OCI-LY7 (cell line): ENCODE measurements around the gene TM7SF3.
"Not testable (repeated sequence)": the region's sequence is repeated elsewhere in the genome, so short reads cannot be mapped to it uniquely, and the experiment has no call there.

Experiments used
- EZH2phosphoT487 ChIP-seq: fragments of 200-600 bp; sonication (generic); IDR thresholded peaks from 2 replicates; pipeline ENCODE4 v1.6.1; 2018; ENCODE audit warnings: low read depth, borderline replicate concordance, mild to moderate bottlenecking, mixed run types, antibody characterized with exemption, low read length, moderate library complexity, mixed read lengths
- TF ChIP-seq, protein P1 (sequence below): fragments of 200-600 bp; sonication (generic); conservative IDR thresholded peaks from 2 replicates; pipeline ENCODE4 v1.5.1; 2014; ENCODE audit warnings: mild to moderate bottlenecking, antibody characterized with exemption, low read length, moderate library complexity, mixed read lengths

DNA sequence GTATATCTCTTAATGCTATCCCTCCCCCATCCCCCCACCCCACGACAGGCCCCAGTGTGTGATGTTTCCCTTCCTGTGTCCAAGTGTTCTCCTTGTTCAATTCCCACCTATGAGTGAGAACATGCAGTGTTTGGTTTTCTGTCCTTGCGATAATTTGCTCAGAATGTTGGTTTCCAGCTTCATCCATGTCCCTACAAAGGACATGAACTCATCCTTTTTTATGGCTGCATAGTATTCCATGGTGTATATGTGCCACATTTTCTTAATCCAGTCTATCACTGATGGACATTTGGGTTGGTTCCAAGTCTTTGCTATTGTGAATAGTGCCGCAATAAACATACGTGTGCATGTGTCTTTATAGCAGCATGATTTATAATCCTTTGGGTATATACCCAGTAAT, 26.5 kb upstream of the TM7SF3 start:
- TF ChIP-seq, protein P1, sequence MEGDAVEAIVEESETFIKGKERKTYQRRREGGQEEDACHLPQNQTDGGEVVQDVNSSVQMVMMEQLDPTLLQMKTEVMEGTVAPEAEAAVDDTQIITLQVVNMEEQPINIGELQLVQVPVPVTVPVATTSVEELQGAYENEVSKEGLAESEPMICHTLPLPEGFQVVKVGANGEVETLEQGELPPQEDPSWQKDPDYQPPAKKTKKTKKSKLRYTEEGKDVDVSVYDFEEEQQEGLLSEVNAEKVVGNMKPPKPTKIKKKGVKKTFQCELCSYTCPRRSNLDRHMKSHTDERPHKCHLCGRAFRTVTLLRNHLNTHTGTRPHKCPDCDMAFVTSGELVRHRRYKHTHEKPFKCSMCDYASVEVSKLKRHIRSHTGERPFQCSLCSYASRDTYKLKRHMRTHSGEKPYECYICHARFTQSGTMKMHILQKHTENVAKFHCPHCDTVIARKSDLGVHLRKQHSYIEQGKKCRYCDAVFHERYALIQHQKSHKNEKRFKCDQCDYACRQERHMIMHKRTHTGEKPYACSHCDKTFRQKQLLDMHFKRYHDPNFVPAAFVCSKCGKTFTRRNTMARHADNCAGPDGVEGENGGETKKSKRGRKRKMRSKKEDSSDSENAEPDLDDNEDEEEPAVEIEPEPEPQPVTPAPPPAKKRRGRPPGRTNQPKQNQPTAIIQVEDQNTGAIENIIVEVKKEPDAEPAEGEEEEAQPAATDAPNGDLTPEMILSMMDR: not testable (repeated sequence)
- TF ChIP-seq EZH2phosphoT487: not testable (repeated sequence)
